Measurements from ENCODE around the gene DCLK3.
A peak's percentile ranks its signal among the peaks of the same experiment; 100 is the strongest.

DCLK3 gene

GRCh38 chr3:36707623-36708409, 56.5 kb downstream of the DCLK3 start:
- DNase-seq: no peak

GRCh38 chr3:36705015-36705414, 59.3 kb downstream of the DCLK3 start:
- no peak for DNase-seq

DNA sequence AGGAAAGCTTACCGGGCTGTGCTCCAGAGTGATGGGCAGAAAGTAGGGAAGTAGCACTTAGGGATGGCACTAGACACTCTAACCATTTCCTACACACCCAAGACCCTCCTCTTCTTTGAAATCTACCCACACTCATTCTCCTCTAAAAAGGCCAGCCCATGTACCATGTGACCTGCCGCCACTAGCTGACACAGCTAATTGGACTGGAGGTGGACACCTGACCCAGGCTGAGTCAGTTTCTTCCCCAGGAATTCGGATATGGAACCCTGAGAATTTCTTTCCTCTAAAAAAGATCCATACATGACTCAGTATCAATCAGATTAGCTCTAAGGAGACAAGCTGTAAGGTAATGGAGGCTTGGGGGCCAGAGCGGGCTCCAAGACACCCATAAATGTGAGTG, 60.1 kb downstream of the DCLK3 start:
- no peak for DNase-seq

DNA sequence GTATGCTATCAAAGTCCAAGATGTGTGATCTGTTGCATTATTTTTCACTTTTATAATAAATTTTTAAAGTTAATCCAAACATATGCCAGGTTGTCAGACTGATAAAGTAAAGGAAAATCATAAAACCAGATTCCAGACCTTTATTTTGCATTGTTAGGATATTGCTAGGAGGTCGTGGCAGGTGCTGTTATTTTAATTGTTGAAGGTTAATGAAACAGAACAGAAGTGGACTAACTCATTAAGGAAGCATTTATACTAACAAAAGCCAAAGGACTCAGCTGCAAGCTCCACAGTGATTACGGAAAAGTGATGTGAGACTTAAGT, 63.1 kb downstream of the DCLK3 start:
- DNase-seq: no peak

GRCh38 chr3:36700537-36701248, 63.7 kb downstream of the DCLK3 start:
- DNase-seq: peak in 1 of 2 experiments; percentile 31

GRCh38 chr3:36698314-36698713, 66.0 kb downstream of the DCLK3 start:
- DNase-seq: no peak

DNA sequence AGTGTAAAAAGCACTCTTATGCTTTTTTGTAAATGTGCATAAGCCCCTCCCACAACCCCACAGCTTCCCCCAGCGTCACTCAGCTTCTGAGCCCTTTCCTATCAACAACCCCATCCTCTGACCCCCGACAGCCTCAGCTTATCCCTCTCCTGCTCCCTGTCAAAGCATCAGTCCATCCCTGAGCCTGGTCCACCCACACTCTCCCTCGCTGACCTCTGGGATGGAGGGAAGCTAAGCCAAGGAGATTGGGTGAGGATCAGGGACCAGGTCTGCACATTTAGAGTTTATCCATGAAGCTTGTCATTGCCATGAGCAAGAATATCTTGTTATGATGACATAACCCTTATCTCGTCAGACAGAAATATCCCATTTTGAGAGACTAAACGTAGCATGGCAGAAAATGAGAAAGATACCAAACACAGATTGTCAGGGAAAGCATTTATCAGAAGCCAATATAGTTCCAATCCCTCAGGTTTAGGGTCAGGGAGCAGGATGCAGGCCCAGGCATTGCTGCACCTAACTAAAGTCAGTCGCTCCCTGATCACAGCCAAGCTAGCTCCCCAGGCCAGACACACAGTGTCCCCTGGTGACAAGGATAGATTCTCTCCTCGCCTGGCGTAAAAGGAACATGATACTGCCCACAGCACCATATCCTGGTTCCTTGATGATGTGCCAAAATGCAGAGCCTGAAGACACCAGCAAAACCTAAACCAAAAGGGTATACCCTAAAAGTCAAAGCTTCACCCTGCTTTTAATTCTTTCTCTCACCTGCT, 66.9 kb downstream of the DCLK3 start:
- DNase-seq: no peak

DNA sequence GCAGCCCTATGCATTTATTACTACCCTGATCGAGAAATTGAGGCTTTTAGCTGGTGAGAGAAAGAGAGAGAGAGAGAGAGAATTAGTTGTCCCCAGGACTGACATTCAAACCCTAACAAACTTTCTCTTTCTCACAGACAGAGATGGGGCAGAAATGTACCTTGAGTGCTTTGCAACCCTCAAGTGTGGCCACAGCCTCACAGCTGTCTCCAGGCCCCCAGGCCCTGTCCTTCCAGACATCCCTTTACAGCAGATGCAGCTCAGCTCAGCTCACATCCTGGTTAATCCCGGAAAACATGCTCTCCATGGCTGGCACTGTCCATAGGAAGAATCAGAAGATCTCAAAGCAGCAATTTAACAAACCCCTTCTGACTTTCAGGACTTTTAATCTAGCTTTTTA, 67.6 kb downstream of the DCLK3 start:
- no peak for DNase-seq

GRCh38 chr3:36695769-36696137, 68.6 kb downstream of the DCLK3 start:
- no peak for DNase-seq

DNA sequence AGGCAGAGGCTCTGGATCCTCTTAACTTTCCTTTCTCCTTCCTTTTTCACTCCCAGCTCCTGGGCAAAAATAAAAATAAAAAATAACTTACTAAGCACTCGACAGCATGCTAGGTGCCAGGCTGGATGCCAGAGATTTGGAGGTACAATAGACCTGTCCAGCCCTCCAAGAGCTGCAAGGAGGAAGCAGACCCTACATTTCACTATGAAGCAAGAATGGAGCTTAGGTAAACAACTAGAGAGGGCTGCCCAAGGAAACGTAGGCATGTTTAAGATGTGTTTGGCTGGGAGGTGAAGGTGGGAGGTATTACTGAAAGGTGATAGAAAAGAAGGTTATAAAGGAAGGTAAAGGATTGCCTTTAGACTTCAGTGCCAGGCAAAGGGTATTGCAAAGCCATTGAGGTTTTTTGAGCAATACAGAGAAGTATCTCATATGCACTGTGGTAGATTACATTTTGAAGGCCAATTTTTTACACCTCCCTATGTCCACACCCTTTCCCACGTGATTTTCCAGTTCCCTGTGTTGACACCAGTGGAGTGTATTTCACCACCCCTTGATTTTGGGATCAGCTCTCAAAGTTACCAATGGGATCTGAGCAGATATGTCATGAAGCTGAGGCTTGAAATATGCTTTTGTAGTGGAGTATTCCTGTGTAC, 69.1 kb downstream of the DCLK3 start:
- no peak for DNase-seq

DNA sequence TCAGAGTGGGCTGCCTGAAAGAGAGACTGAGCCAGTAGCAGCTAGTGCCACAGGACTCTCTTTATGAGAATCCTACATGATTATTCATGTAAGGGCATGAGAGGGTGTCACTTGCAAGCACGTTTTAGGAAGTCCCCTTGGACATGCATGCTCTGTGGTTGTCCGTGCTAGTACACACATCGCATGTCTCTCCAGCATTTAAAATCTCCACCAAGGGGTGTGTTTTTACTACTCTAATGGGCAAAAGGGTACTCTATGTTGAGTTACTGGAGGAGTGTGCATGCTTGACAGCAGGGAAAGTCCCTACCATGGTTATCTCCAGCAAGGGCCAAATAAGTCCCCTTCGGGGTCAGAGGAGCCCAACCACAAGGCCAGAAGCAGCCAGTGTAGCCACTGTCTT, 70.7 kb downstream of the DCLK3 start:
- no peak for DNase-seq

DNA sequence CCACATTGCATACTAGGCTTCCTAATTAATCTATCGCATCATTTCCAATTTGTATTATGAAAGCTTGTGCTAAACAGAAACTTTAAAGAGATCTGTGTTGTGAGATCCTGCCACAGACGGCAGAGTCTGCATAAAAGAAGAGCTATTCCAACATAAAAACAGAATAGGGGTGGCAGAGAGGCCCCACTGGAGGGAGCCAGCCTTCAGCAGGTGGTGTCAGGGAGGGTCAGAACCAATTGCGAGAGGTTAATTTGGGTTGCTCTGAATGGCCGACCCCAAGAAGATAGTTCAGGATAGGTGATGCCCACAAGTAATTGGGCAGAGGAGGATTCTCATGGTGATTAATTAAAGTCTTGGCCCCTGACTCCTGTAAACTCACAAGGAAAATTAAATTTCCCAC, 74.8 kb downstream of the DCLK3 start:
- DNase-seq: no peak

GRCh38 chr3:36688815-36689214, 75.5 kb downstream of the DCLK3 start:
- DNase-seq: no peak

DNA sequence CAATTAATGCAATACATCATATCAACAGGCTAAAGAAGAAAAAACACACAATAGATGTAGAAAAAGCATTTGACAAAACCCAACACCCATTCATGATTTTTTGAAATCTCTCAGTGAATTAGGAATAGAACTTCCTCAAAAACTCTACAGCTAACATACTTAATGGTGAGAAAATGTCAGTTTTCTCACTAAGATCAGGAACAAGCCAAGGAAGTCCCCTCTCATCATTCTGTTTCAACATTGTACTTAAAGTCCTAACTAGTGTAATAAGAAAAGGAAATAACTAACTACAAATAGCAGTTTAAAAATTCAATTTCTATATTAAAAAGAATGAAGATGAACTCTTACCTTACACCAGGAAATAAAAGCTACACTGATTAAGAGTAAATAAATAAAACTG, 77.8 kb downstream of the DCLK3 start:
- DNase-seq: no peak

DNA sequence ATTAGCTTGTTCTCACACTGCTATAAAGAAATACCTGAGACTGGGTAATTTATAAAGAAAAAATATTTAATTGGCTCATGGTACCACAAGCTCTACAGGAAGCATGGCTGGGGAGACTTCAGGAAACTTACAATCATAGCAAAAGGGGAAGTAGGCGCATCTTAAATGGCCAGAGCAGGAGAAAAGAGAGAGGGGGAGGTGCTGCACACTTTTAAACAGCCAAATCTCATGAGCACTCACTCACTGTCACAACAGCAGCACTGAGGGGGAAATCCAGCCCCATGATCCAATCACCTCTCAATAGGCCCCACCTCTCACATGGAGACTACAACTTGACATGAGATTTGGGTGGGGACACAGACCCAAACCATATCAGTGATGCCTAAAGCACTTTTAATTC, 82.5 kb downstream of the DCLK3 start:
- no peak for DNase-seq

GRCh38 chr3:36680952-36681351, 83.4 kb downstream of the DCLK3 start:
- no peak for DNase-seq

- DNase-seq: no peak
These were observed 84.8 kb downstream of the DCLK3 start for GRCh38 chr3:36679384-36680200.

DNA sequence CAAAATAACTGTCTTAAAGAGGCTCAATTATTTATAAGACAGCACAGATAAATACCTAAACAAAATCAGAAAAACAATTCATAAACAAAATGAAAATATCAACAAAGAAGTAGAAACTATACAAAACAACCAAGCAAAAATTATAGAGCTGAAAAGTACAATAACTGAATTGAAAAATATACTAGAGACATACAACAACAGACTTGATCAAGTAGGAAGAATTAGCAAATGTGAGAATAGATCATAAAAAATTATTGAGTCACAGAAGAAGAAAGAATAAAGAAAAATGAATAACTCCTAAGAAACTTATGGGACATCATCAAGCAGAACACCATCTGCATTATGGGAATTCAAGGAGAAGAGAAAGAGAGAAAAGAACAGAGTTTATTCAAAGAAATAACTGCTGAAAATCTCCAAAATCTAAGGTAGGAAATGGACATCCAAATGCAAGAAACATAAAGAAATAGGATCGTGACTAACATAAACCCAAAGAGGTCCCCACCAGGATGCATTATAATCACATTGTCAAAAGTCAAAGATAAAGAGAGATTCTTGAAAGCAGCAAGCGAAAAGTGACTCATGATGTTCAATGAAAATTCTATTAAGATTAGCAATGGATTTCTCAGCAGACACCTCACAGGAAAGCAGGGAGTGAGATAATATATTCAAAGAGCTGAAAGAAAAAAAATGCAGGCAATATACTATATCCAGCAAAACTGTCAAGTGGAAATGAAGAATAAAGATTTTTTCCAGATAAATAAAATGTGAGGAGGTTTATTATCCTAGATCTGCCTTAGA, 85.9 kb downstream of the DCLK3 start:
- DNase-seq: no peak

DNA sequence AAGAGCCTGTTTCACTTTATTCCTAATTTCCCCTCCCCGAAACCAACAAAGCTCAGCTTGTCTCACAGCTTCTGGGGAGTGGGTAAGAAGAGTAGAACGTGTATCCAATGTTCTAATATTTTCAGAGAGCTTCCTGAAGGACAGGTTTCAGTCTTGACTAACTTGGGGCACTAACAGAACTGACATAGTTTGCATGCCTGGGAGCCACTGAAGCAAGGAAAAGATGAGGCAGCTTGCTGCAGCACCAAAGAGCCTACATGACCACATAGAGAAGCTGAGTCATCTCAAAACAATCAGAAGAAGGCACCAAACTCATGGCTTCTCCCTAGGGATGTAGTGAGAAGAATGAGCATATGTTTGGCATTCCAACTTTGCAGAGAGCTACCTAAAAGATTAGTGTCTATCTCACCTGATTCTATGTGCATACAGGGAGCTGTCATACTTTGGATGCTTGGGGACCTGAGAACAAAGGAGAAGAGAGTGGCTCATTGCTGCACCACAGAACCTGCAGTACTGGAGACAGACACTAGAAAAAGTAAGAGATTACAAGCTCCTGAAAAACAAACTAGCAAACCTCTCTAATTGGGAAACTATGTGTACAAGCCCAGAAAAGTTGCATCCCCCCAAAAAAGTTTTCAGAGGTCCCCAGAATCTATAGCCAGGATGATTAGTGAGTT, 86.9 kb downstream of the DCLK3 start:
- DNase-seq: no peak

DNA sequence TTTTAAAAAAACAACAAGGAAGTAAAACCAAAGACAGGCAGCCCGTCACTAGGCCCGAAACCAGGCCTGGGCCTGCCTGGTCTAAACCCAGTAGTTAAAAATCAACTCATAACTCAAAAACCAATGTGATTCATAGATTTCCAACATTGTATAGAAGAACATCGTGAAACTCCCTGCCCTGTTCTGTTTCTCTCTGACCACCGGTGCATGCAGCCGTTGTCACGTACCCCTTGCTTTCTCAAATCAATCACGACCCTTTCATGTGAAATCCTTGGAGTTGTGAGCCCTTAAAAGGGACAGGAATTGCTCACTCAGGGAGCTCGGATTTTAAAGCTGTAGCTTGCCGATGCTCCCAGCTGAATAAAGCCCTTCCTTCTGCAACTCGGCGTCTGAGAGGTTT, 89.5 kb downstream of the DCLK3 start:
- no peak for DNase-seq

DNA sequence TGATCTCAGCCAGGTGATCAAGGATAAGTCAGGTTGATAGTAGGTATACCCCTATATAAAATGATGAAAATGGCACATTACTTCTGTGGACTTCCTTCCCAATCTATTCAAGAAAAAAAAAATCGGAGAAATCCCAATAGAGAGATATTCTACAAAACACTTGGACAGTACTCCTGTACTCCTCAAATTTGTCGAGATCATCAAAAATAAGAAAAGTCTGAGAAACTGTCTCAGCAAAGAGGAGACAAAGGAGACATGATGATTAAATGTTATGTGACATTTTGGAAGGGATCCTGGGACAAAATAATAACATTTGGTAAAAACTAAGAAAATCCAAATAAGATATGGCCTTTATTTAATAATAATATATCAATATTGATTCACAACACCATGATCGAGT, 94.6 kb downstream of the DCLK3 start:
- no peak for DNase-seq

Measured in NCI-H187 (cell line).